DND-41 (cell line): ENCODE data around the gene SCG5.

Experiments
- CTCF ChIP-seq: IDR thresholded peaks from 2 replicates; pipeline ENCODE4 v1.5.1; 2012; ENCODE audit warnings: borderline replicate concordance, low read length, moderate library complexity, mild to moderate bottlenecking; ENCODE audit not compliant: poor library complexity, severe bottlenecking; ENCODE audit errors: extremely low read depth
- EZH2 ChIP-seq: IDR thresholded peaks from 3 replicates; pipeline ENCODE4 v1.6.1; 2012; ENCODE audit warnings: borderline replicate concordance, low read depth, mild to moderate bottlenecking, moderate library complexity, low read length, inconsistent platforms; ENCODE audit not compliant: severe bottlenecking

- TF ChIP-seq CTCF (no peak), EZH2 (no peak)
Measured at GRCh38 chr15:32707436-32707835, 65.9 kb downstream of the SCG5 start.
